Activated CD8-positive, alpha-beta T cell treated with anti-CD3 and anti-CD28 coated beads for 36 hours (primary cell): ENCODE measurements around the gene CDH5. TPM values are rescaled to one million over a fixed set of nuclear protein-coding genes. Genes with fewer than 3 reads are reported as not detected.

Experiments used
- ATAC-seq: fragments of 200-7000 bp; cut with Tn5 transposase; one replicate; pipeline ENCODE4 v1.10.0; 2021; ENCODE audit warnings: mild to moderate bottlenecking, moderate library complexity
- CTCF ChIA-PET: fragments of 350-600 bp; sonication (Branson Sonifier 250); formaldehyde crosslinking; loops from one replicate; lab custom pipeline; 2021; ENCODE audit warnings: antibody characterized with exemption; lab: Charles Lee
- POLR2A ChIA-PET: fragments of 350-600 bp; sonication (Branson Sonifier 250); formaldehyde crosslinking; loops from one replicate; lab custom pipeline; 2021; ENCODE audit warnings: antibody characterized with exemption; lab: Charles Lee
- DNase-seq: peaks from one replicate; pipeline ENCODE4 v3.0.0-alpha.2; 2020
- H3K27ac Mint-ChIP-seq: one replicate; pipeline ENCODE4 v1.8.0; 2021; ENCODE audit warnings: mild to moderate bottlenecking, mixed read lengths
- H3K27me3 Mint-ChIP-seq: one replicate; pipeline ENCODE4 v1.8.0; 2021; ENCODE audit warnings: mixed read lengths
- H3K36me3 Mint-ChIP-seq: one replicate; pipeline ENCODE4 v1.8.0; 2021; ENCODE audit warnings: low read depth, mixed read lengths
- H3K4me1 Mint-ChIP-seq: one replicate; pipeline ENCODE4 v1.8.0; 2021; ENCODE audit warnings: low read depth, mixed read lengths
- H3K4me3 Mint-ChIP-seq: one replicate; pipeline ENCODE4 v1.8.0; 2021; ENCODE audit warnings: mild to moderate bottlenecking, moderate library complexity, mixed read lengths
- H3K9me3 Mint-ChIP-seq: one replicate; pipeline ENCODE4 v1.8.0; 2021; ENCODE audit warnings: mixed read lengths
- intact Hi-C: fragments of 100-400 bp; cut with micrococcal nuclease; formaldehyde crosslinking; loops from one replicate; pipeline ENCODE4 v1.10.0; 2022
- total RNA-seq, 2 experiments: library from RNA; stranded (reverse); gene quantifications; one replicate each; pipeline ENCODE4 v1.2.3, GENCODE V29; 2021
- TF ChIP-seq, protein P1 (sequence below): fragments of 200-600 bp; IDR thresholded peaks from one replicate; pipeline ENCODE4 v1.8.0; 2022; ENCODE audit warnings: antibody characterized with exemption, mild to moderate bottlenecking

The CDH5 gene
- total RNA-seq, 2 experiments from 2014 or later: not detected

DNA sequence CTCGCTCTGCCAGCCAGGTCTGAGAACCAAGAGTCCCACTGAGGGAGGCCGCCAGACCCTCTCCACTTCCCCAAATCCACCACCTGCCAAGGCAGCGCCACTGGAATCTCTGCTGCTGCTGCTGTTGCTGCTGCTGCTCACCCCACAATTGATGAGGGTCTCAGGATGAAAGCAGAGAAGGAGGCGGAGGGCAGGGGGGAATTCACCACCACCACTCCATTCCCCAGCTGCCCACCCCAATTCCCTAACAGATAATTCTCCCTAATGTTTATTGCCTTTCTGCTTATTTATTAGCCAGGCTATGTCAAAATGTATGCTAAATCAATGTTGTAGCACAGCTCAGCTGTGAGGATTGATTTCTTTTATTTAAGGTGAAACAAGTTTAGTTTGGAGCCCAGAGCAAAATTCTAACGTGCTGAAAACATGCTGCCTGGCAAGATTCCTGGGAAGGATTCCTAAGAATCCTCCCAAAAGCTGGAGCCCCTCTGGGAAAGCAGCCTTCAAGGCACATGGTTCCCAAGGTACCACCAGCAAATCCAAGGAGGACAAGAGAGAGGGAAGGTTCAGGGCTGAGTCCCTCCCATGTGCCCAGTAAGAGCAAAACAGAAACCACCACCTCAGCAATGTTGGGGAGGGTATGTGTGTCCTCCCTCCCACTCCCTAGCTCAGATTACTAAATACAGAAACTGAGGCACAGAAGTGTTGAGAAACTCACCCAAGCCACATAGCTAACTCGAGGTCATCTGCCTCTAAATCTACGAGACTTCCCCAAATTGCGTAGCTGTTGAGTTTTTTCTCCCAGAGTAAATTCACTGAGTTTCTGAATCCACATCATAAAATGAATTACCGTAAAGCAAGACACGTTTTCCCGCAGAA lies 12.2 kb upstream of the CDH5 start:
- no peak for ATAC-seq
- ChIA-PET CTCF (interaction anchor here (6.7 kb wide), 1 partner anchor 10 kb away, joined by 89 read pairs; no protein-coding TSS in a partner anchor), POLR2A (interaction anchor here (0.7 kb wide), 1 partner anchor 136 kb away, joined by 3 read pairs; no protein-coding TSS in a partner anchor)
- TF ChIP-seq, protein P1, sequence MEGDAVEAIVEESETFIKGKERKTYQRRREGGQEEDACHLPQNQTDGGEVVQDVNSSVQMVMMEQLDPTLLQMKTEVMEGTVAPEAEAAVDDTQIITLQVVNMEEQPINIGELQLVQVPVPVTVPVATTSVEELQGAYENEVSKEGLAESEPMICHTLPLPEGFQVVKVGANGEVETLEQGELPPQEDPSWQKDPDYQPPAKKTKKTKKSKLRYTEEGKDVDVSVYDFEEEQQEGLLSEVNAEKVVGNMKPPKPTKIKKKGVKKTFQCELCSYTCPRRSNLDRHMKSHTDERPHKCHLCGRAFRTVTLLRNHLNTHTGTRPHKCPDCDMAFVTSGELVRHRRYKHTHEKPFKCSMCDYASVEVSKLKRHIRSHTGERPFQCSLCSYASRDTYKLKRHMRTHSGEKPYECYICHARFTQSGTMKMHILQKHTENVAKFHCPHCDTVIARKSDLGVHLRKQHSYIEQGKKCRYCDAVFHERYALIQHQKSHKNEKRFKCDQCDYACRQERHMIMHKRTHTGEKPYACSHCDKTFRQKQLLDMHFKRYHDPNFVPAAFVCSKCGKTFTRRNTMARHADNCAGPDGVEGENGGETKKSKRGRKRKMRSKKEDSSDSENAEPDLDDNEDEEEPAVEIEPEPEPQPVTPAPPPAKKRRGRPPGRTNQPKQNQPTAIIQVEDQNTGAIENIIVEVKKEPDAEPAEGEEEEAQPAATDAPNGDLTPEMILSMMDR: no peak
- intact Hi-C loops: no loop called here
- H3K36me3 Mint-ChIP-seq: no peaks in the 10 kb centered on the region
- no peak for DNase-seq
- H3K4me3 Mint-ChIP-seq: no peak overlapping the region
- H3K27me3 Mint-ChIP-seq: peaks cover 20% of the 10 kb centered on the region
- no peaks in the 10 kb centered on the region for H3K4me1 Mint-ChIP-seq
- no peaks in the 10 kb centered on the region for H3K9me3 Mint-ChIP-seq
- no peak overlapping the region for H3K27ac Mint-ChIP-seq

DNA sequence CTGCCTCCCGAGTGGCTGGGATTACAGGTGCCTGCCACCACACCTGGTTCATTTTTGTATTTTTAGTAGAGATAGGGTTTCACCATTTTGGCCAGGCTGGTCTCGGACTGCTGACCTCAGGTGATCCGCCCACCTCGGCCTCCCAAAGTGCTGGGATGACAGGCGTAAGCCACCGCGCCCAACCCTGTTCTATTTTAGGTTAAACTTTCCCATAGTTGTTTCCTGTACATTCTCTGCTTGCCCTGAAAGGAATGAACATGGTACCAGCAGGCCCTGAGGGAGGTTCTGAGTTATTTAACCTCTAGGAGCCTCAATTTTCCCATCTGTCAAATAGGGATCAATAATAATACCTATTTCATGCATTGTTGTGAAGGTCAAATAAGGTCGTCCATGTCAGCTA lies 11.0 kb upstream of the CDH5 start:
- no peak for ATAC-seq
- no peak for DNase-seq
- Mint-ChIP-seq H3K4me1 (no peaks in the 10 kb centered on the region), H3K36me3 (no peaks in the 10 kb centered on the region), H3K9me3 (no peaks in the 10 kb centered on the region), H3K27ac (no peak overlapping the region), H3K4me3 (no peak overlapping the region), H3K27me3 (peaks cover 22% of the 10 kb centered on the region)
- intact Hi-C loops: no loop called here
- TF ChIP-seq, protein P1: no peak
- ChIA-PET CTCF (interaction anchor here (6.7 kb wide), 1 partner anchor 11 kb away, joined by 89 read pairs; no protein-coding TSS in a partner anchor), POLR2A (no interaction called here)

DNA sequence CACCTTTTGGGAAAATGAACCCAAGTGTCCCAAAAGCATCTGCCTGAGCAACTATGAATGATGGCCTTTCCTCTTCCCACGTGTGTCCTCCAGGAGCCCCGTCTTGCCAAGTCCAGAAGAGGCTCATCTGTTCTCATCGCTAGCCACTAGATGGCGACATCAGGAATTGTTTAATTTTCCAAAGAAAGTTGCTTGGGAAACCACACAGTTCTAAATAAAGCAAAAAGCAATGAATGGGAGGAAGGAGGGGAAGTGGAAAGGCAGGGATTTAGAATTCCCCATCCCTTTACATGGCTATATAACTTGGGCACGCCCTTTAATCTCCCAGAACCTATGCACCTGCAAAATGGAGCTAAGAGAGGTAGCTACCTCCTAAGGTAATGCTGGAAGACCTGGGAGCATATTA lies 9.0 kb upstream of the CDH5 start:
- H3K4me3 Mint-ChIP-seq: no peak overlapping the region
- no peak overlapping the region for H3K27ac Mint-ChIP-seq
- TF ChIP-seq, protein P1: peak; percentile 70
- POLR2A ChIA-PET: no interaction called here
- H3K4me1 Mint-ChIP-seq: no peaks in the 10 kb centered on the region
- peaks cover 29% of the 10 kb centered on the region for H3K27me3 Mint-ChIP-seq
- ATAC-seq (no peak), DNase-seq (peak; percentile 37)
- H3K9me3 Mint-ChIP-seq: no peaks in the 10 kb centered on the region
- H3K36me3 Mint-ChIP-seq: no peaks in the 10 kb centered on the region
- CTCF ChIA-PET: interaction anchor here (0.6 to 6.7 kb wide), 22 partner anchors 10 to 327 kb away, joined by 3 to 89 read pairs (median 4); partner anchors contain the start of genes CDH5 and CMTM2
- intact Hi-C loops: no loop called here

DNA sequence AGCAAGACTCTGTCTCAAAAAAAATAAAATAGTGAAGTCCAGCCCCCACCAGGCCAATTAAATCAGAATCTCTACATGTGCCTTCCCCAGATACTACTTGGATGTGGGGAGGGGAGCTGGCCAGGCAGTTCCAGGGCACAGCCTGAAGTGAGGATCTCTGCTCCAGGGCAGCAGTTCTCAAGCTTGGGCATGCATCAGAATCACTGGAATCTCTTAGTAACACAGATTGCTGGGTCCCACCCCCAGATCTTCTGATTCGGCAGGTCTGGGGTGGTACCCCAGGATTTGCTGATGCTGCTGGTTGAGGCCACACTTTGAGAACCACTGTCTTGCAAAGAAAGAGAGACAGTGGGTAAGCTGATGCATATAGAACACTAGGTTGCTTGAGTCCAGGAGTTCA lies 8.3 kb upstream of the CDH5 start:
- Mint-ChIP-seq H3K4me3 (no peak overlapping the region), H3K27ac (no peak overlapping the region), H3K4me1 (no peaks in the 10 kb centered on the region), H3K27me3 (peaks cover 35% of the 10 kb centered on the region), H3K9me3 (no peaks in the 10 kb centered on the region), H3K36me3 (no peaks in the 10 kb centered on the region)
- TF ChIP-seq, protein P1: no peak
- ATAC-seq (no peak), DNase-seq (no peak)
- intact Hi-C loops: no loop called here
- ChIA-PET POLR2A (no interaction called here), CTCF (interaction anchor here (1.0 to 6.7 kb wide), 18 partner anchors 10 to 326 kb away, joined by 3 to 89 read pairs (median 4); partner anchors contain the start of gene CDH5)

DNA sequence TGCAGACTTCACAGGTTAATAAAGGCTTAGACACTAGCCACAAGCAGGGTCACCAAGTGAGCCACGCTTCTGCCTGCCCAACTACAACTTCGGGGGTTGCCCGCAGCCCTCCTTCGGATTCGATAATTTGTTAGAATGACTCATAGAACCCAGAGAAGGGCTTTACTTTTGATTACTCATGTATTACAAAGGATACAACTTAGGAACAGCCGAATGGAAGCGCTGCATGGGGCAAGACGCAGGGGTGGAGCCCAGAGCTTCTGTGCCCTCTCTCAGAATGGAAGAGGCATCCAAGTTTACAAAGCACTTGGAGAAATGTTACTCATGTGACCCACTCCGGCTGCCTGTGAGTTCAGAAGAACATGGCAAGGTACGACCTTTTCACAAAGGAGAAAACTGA lies 7.5 kb upstream of the CDH5 start:
- H3K27me3 Mint-ChIP-seq: peaks cover 34% of the 10 kb centered on the region
- no peaks in the 10 kb centered on the region for H3K36me3 Mint-ChIP-seq
- TF ChIP-seq, protein P1: no peak
- DNase-seq (no peak), ATAC-seq (no peak)
- H3K9me3 Mint-ChIP-seq: no peaks in the 10 kb centered on the region
- POLR2A ChIA-PET: no interaction called here
- intact Hi-C loops: no loop called here
- no peak overlapping the region for H3K4me3 Mint-ChIP-seq
- no peaks in the 10 kb centered on the region for H3K4me1 Mint-ChIP-seq
- no peak overlapping the region for H3K27ac Mint-ChIP-seq
- CTCF ChIA-PET: interaction anchor here (1.4 to 6.7 kb wide), 2 partner anchors 14 to 22 kb away, joined by 3 to 89 read pairs; no protein-coding TSS in a partner anchor
